Fibroblast of lung (primary cell): ENCODE data around the gene TBC1D14. TPM values are rescaled to one million over a fixed set of nuclear protein-coding genes. Genes with fewer than 3 reads are reported as not detected.

ENCODE experiments used
- DNase-seq, 2 donors: peaks; one replicate each; pipeline versions ENCODE4 v3.0.0 to v3.0.0-alpha.2; 2010; ENCODE audit warnings: low read depth in 2 of 2
- H2AFZ ChIP-seq: 2 replicates; pipeline ENCODE4 v1.5.1; 2012; ENCODE audit warnings: low read length, control low read depth, inconsistent platforms
- H3K27ac ChIP-seq: 2 replicates; pipeline ENCODE4 v1.5.1; 2011; ENCODE audit warnings: low read length, control low read depth; ENCODE audit not compliant: insufficient read depth
- H3K27me3 ChIP-seq: 2 replicates; pipeline ENCODE4 v1.5.1; 2011; ENCODE audit warnings: mild to moderate bottlenecking, low read length; ENCODE audit not compliant: control insufficient read depth, insufficient read depth
- H3K36me3 ChIP-seq: 2 replicates; pipeline ENCODE4 v1.5.1; 2011; ENCODE audit warnings: low read length; ENCODE audit not compliant: control insufficient read depth, insufficient read depth
- H3K4me1 ChIP-seq: 2 replicates; pipeline ENCODE4 v1.5.1; 2011; ENCODE audit warnings: low read length; ENCODE audit not compliant: control insufficient read depth, insufficient read depth; ENCODE audit errors: extremely low read depth
- H3K4me2 ChIP-seq: 2 replicates; pipeline ENCODE4 v1.5.1; 2011; ENCODE audit warnings: low read length, control low read depth; ENCODE audit not compliant: insufficient read depth; ENCODE audit errors: extremely low read depth
- H3K4me3 ChIP-seq, 4 experiments: fragments of 200-600 bp in 1 of 4; sonication (generic) in 1 of 4; replicated peaks in 1 of 4; 2 replicates each; pipeline ENCODE4 v1.5.1; 2011 to 2016; ENCODE audit warnings: low read length in 4 of 4, low read depth in 3 of 4, mild to moderate bottlenecking in 3 of 4, control low read depth in 2 of 4, inconsistent platforms in 1 of 4, mixed read lengths in 1 of 4; ENCODE audit not compliant: insufficient read depth in 1 of 4; ENCODE audit errors: control extremely low read depth in 1 of 4
- H3K79me2 ChIP-seq: 2 replicates; pipeline ENCODE4 v1.5.1; 2012; ENCODE audit warnings: mild to moderate bottlenecking, low read length, inconsistent platforms; ENCODE audit not compliant: control insufficient read depth, insufficient read depth
- H3K9ac ChIP-seq: 2 replicates; pipeline ENCODE4 v1.5.1; 2011; ENCODE audit warnings: mild to moderate bottlenecking, low read length, control low read depth; ENCODE audit not compliant: insufficient read depth
- H3K9me3 ChIP-seq: 2 replicates; pipeline ENCODE4 v1.5.1; 2012; ENCODE audit warnings: low read depth, low read length; ENCODE audit not compliant: control insufficient read depth, insufficient read depth
- H4K20me1 ChIP-seq: 2 replicates; pipeline ENCODE4 v1.5.1; 2011; ENCODE audit warnings: low read length; ENCODE audit not compliant: control insufficient read depth, insufficient read depth; ENCODE audit errors: extremely low read depth
- CTCF ChIP-seq, 2 donors: IDR thresholded peaks in 1 of 2; conservative IDR thresholded peaks in 1 of 2; 1 replicate in 1 of 2; 2 replicates in 1 of 2; pipeline ENCODE4 v1.5.1; 2011 to 2012; ENCODE audit warnings: low read length in 2 of 2, control low read depth in 1 of 2, inconsistent platforms in 1 of 2, low read depth in 1 of 2, mild to moderate bottlenecking in 1 of 2
- EZH2 ChIP-seq: IDR thresholded peaks from 2 replicates; pipeline ENCODE4 v1.5.1; 2012; ENCODE audit warnings: low read length, control low read depth, mild to moderate bottlenecking; ENCODE audit errors: missing control alignments
- polyA plus RNA-seq, 2 donors: library from polyadenylated mRNA; depleted of rRNA in 1 of 2; stranded (reverse) in 1 of 2; unstranded in 1 of 2; fragments of >200 nt; gene quantifications; 2 replicates each; pipeline ENCODE4 v1.2.1, GENCODE V29; 2011 to 2012; ENCODE audit warnings: missing spikeins in 1 of 2
- total RNA-seq: library from RNA; depleted of rRNA; stranded (reverse); fragments of >200 nt; gene quantifications from 2 replicates; pipeline ENCODE4 v1.2.1, GENCODE V29; 2014

Gene TBC1D14
- total and polyA plus RNA-seq, 2 donors (not counting 1 experiment from before 2014, with no cell fraction given) = 26.9 to 37.7 TPM

- Histone ChIP-seq H3K27me3 (no peaks in the 10 kb centered on the region), H4K20me1 (no peaks in the 10 kb centered on the region), H2AFZ (no peak overlapping the region), H3K36me3 (no peaks in the 10 kb centered on the region), H3K9ac (no peak overlapping the region), H3K4me2 (no peak overlapping the region), H3K9me3 (no peaks in the 10 kb centered on the region), H3K4me3 (no peak overlapping the region), H3K27ac (no peak overlapping the region), H3K4me1 (no peaks in the 10 kb centered on the region), H3K79me2 (no peaks in the 10 kb centered on the region)
- TF ChIP-seq EZH2 (no peak), CTCF (conservative IDR thresholded peaks at IDR 0.05 in 1 of 2, IDR thresholded peaks at IDR 0.05 in 1 of 2; ENCODE audit: low read depth in 1 of 2, low read length in 2 of 2) (no peak)
- DNase-seq = no peak
Observed at GRCh38 chr4:6916069-6916586, 6.5 kb downstream of the TBC1D14 start.

- Histone ChIP-seq H3K36me3 (no peaks in the 10 kb centered on the region), H2AFZ (no peak overlapping the region), H3K9me3 (no peaks in the 10 kb centered on the region), H3K79me2 (no peaks in the 10 kb centered on the region), H3K4me2 (no peak overlapping the region), H3K4me3 (no peak overlapping the region), H3K4me1 (no peaks in the 10 kb centered on the region), H3K9ac (no peak overlapping the region), H3K27ac (no peak overlapping the region), H4K20me1 (no peaks in the 10 kb centered on the region), H3K27me3 (no peaks in the 10 kb centered on the region)
- no peak for TF ChIP-seq EZH2
- peak in 1 of 2 donors; percentile 41 for DNase-seq
Observed at GRCh38 chr4:6916587-6917460, 7.2 kb downstream of the TBC1D14 start.

GRCh38 chr4:6917461-6918271 is 8.0 kb downstream of the TBC1D14 start:
- Histone ChIP-seq H2AFZ (no peak overlapping the region), H4K20me1 (no peaks in the 10 kb centered on the region), H3K27ac (no peak overlapping the region), H3K79me2 (no peaks in the 10 kb centered on the region), H3K4me3 (no peak overlapping the region), H3K4me1 (no peaks in the 10 kb centered on the region), H3K36me3 (no peaks in the 10 kb centered on the region), H3K4me2 (no peak overlapping the region), H3K27me3 (no peaks in the 10 kb centered on the region), H3K9ac (no peak overlapping the region), H3K9me3 (no peaks in the 10 kb centered on the region)
- DNase-seq = peak; percentile 26 to 38
- TF ChIP-seq CTCF (conservative IDR thresholded peaks at IDR 0.05 in 1 of 2, IDR thresholded peaks at IDR 0.05 in 1 of 2; ENCODE audit: low read depth in 1 of 2, low read length in 2 of 2) (peak in 1 of 2 donors; percentile 48), EZH2 (no peak)
